HCT116 (cell line): ENCODE data around the gene DNAH10. TPM values are rescaled to one million over a fixed set of nuclear protein-coding genes. Genes with fewer than 3 reads are reported as not detected.

ENCODE experiments used
- ATAC-seq: fragments of 200-7000 bp; cut with Tn5 transposase; 2 replicates; pipeline ENCODE4 v1.9.1; 2020; ENCODE audit warnings: mild to moderate bottlenecking, moderate library complexity
- BruUV-seq: library from RNA; stranded (reverse); fragments of 400-500 nt; replicated peaks from 2 replicates; lab custom pipeline; 2021; lab: Mats Ljungman, UMichigan
- CTCF ChIA-PET: fragments of 300-600 bp; sonication (Branson Sonifier 250); formaldehyde crosslinking; loops from one replicate; lab custom pipeline; 2021; ENCODE audit warnings: antibody characterized with exemption; lab: Charles Lee
- POLR2A ChIA-PET: fragments of 300-600, 350-600 bp; sonication (Branson Sonifier 250); formaldehyde crosslinking; loops from one replicate; lab custom pipeline; 2021; ENCODE audit warnings: antibody characterized with exemption; lab: Charles Lee
- RAD21 ChIA-PET, 2 experiments: fragments of 300-600 bp; sonication (Branson Sonifier 250); formaldehyde crosslinking; loops; one replicate each; lab custom pipeline; 2023; ENCODE audit warnings: low total read pairs in 2 of 2; ENCODE audit not compliant: uncharacterized antibody in 2 of 2, unreplicated experiment in 2 of 2, low non-redundant PET in 1 of 2; lab: Charles Lee
- DNase-seq: peaks from one replicate; pipeline ENCODE4 v3.0.0-alpha.2; 2010; ENCODE audit warnings: low read depth, low spot score
- H2AFZ ChIP-seq: fragments of 200-600 bp; shearing (Covaris generic), sonication (generic); 2 replicates; pipeline ENCODE4 v1.6.1; 2017; ENCODE audit warnings: low read depth, mixed run types, mixed read lengths, antibody characterized with exemption, low read length; ENCODE audit not compliant: poor library complexity, severe bottlenecking
- H3K27ac ChIP-seq: 2 replicates; pipeline ENCODE4 v1.5.1; 2012; ENCODE audit warnings: low read depth, low read length
- H3K27me3 ChIP-seq: fragments of 200-600 bp; sonication (generic); 2 replicates; pipeline ENCODE4 v1.6.1; 2016; ENCODE audit warnings: mixed run types, low read length, mixed read lengths; ENCODE audit not compliant: insufficient read depth
- H3K36me3 ChIP-seq, 2 experiments: fragments of 200-500 bp in 1 of 2; fragments of 200-600 bp in 1 of 2; sonication (Bioruptor generic) in 1 of 2; sonication (generic) in 1 of 2; 2 replicates each; pipeline versions ENCODE4 v1.5.1 to v1.6.1; 2014 to 2016; ENCODE audit warnings: low read length in 2 of 2, inconsistent platforms in 1 of 2, mixed read lengths in 1 of 2, mixed run types in 1 of 2; ENCODE audit not compliant: insufficient read depth in 2 of 2, control insufficient read depth in 1 of 2
- H3K4me1 ChIP-seq, 2 experiments: fragments of 200-600 bp in 1 of 2; sonication (generic) in 1 of 2; 2 replicates each; pipeline versions ENCODE4 v1.5.1 to v1.6.1; 2012 to 2017; ENCODE audit warnings: low read length in 2 of 2, inconsistent platforms in 1 of 2, mild to moderate bottlenecking in 1 of 2, mixed read lengths in 1 of 2, mixed run types in 1 of 2, moderate library complexity in 1 of 2; ENCODE audit not compliant: insufficient read depth in 2 of 2, control insufficient read depth in 1 of 2
- H3K4me2 ChIP-seq: fragments of 200-600 bp; sonication (generic); 2 replicates; pipeline ENCODE4 v1.6.1; 2017; ENCODE audit warnings: mixed run types, low read length, mixed read lengths
- H3K4me3 ChIP-seq, 2 experiments: fragments of 200-600 bp in 1 of 2; sonication (generic) in 1 of 2; replicated peaks in 1 of 2; 2 replicates each; pipeline ENCODE4 v1.5.1; 2011 to 2016; ENCODE audit warnings: low read length in 2 of 2, control low read depth in 1 of 2, low read depth in 1 of 2, mild to moderate bottlenecking in 1 of 2, mixed read lengths in 1 of 2, mixed run types in 1 of 2
- H3K79me2 ChIP-seq: fragments of 200-600 bp; sonication (generic); 2 replicates; pipeline ENCODE4 v1.6.1; 2017; ENCODE audit warnings: mild to moderate bottlenecking, mixed run types, low read length, moderate library complexity, mixed read lengths; ENCODE audit not compliant: insufficient read depth
- H3K9ac ChIP-seq: fragments of 200-600 bp; sonication (generic); 2 replicates; pipeline ENCODE4 v1.6.1; 2016; ENCODE audit warnings: low read length, mixed read lengths
- H3K9me2 ChIP-seq: fragments of 200-600 bp; sonication (generic), shearing (Covaris generic); 2 replicates; pipeline ENCODE4 v1.6.1; 2017; ENCODE audit warnings: mixed run types, mild to moderate bottlenecking, moderate library complexity; ENCODE audit not compliant: insufficient read depth
- H3K9me3 ChIP-seq, 2 experiments: fragments of 200-500 bp in 1 of 2; fragments of 200-600 bp in 1 of 2; sonication (Bioruptor generic) in 1 of 2; sonication (generic) in 1 of 2; 2 replicates each; pipeline ENCODE4 v1.6.1; 2014 to 2017; ENCODE audit warnings: low read length in 2 of 2, mixed read lengths in 2 of 2, inconsistent platforms in 1 of 2, low read depth in 1 of 2, mild to moderate bottlenecking in 1 of 2, mixed run types in 1 of 2, moderate library complexity in 1 of 2; ENCODE audit not compliant: control insufficient read depth in 1 of 2, insufficient read depth in 1 of 2
- H4K20me1 ChIP-seq: fragments of 200-600 bp; sonication (generic), shearing (Covaris generic); 2 replicates; pipeline ENCODE4 v1.6.1; 2017; ENCODE audit warnings: mixed run types, mild to moderate bottlenecking, moderate library complexity; ENCODE audit not compliant: insufficient read depth
- CEBPB ChIP-seq: IDR thresholded peaks from 2 replicates; pipeline ENCODE4 v1.6.1; 2012; ENCODE audit warnings: low read depth
- ELF1 ChIP-seq: IDR thresholded peaks from 2 replicates; pipeline ENCODE4 v1.6.1; 2012; ENCODE audit warnings: low read depth, borderline replicate concordance
- JUND ChIP-seq: IDR thresholded peaks from 2 replicates; pipeline ENCODE4 v1.6.1; 2012
- SIN3A ChIP-seq: IDR thresholded peaks from 2 replicates; pipeline ENCODE4 v1.6.1; 2012; ENCODE audit warnings: low read depth
- SP1 ChIP-seq: IDR thresholded peaks from 2 replicates; pipeline ENCODE4 v1.6.1; 2012; ENCODE audit warnings: low read depth
- SRF ChIP-seq: IDR thresholded peaks from 2 replicates; pipeline ENCODE4 v1.6.1; 2012; ENCODE audit warnings: low read depth
- YY1 ChIP-seq: IDR thresholded peaks from 2 replicates; pipeline ENCODE4 v1.6.1; 2011; ENCODE audit warnings: low read length, low read depth, moderate library complexity, mild to moderate bottlenecking; ENCODE audit not compliant: insufficient replicate concordance; ENCODE audit errors: extremely low read depth
- ZFX ChIP-seq: fragments of 450-650 bp; IDR thresholded peaks from 2 replicates; pipeline ENCODE4 v1.6.1; 2017
- ZNF274 ChIP-seq: fragments of 200-500 bp; sonication (Bioruptor generic); IDR thresholded peaks from 2 replicates; pipeline ENCODE4 v1.6.1; 2014; ENCODE audit warnings: mild to moderate bottlenecking, low read depth, low read length, inconsistent platforms
- intact Hi-C: fragments of 100-400 bp; cut with micrococcal nuclease; formaldehyde crosslinking; loops from 2 replicates; pipeline ENCODE4 v1.10.0; 2022
- total RNA-seq: library from RNA; stranded (reverse); gene quantifications from one replicate; pipeline ENCODE4 v1.2.1, GENCODE V29; 2021; ENCODE audit not compliant: unreplicated experiment
- TF ChIP-seq, protein P1 (sequence below): IDR thresholded peaks from 2 replicates; pipeline ENCODE4 v1.6.1; 2012
- TF ChIP-seq, protein P2 (sequence below), 3 experiments: fragments of 200-600 bp in 1 of 3; sonication (generic) in 1 of 3; IDR thresholded peaks in 2 of 3; conservative IDR thresholded peaks in 1 of 3; 2 replicates each; pipeline ENCODE4 v1.5.1; 2012 to 2017; ENCODE audit warnings: low read depth in 2 of 3, low read length in 2 of 3, antibody characterized with exemption in 1 of 3, borderline replicate concordance in 1 of 3, control low read depth in 1 of 3, mild to moderate bottlenecking in 1 of 3, mixed read lengths in 1 of 3, mixed run types in 1 of 3, moderate library complexity in 1 of 3; ENCODE audit not compliant: insufficient read depth in 1 of 3
- TF ChIP-seq, protein P3 (sequence below): IDR thresholded peaks from 2 replicates; pipeline ENCODE4 v1.6.1; 2011; ENCODE audit warnings: mild to moderate bottlenecking, low read length, moderate library complexity; ENCODE audit not compliant: insufficient replicate concordance; ENCODE audit errors: extremely low read depth

The DNAH10 gene
- total RNA-seq, 1 experiment from 2014 or later: 1.3 TPM

DNA sequence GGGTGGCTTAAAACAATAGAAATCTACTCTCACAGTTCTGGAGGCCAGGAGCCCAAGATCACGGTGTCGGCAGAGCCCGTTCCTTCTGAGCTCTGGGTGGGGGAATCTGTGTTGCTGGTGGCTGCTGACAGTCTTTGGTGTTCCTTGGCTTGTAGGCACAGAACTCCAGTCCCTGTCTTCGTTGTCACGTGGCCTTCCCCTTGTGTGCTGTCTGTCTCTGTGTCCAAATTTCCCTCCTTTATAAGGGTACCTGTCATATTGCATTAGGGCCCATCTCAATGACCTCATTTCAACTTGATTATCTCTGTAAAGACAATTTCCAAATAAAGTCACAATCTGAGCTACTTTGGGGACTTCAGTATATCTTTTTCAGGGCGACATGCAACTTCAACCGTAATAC is 128.9 kb downstream of the DNAH10 start:
- Histone ChIP-seq H2AFZ (no peak overlapping the region), H3K9ac (no peak overlapping the region), H3K4me2 (no peak overlapping the region), H3K27ac (no peak overlapping the region), H3K79me2 (no peaks in the 10 kb centered on the region), H4K20me1 (no peaks in the 10 kb centered on the region), H3K36me3 (no peaks in the 10 kb centered on the region), H3K4me1 (peaks cover 5 to 9% of the 10 kb centered on the region in 2 experiments; a peak in 3 of 4 replicates), H3K4me3 (no peak overlapping the region), H3K9me3 (no peaks in the 10 kb centered on the region), H3K9me2 (no peaks in the 10 kb centered on the region), H3K27me3 (no peaks in the 10 kb centered on the region)
- no TSS peak for BruUV-seq
- intact Hi-C loops: no loop called here
- no peak for TF ChIP-seq CEBPB
- no peak for TF ChIP-seq ZNF274
- no peak for TF ChIP-seq YY1
- no peak for TF ChIP-seq ELF1
- TF ChIP-seq SP1: no peak
- no peak for TF ChIP-seq JUND
- no peak for TF ChIP-seq ZFX
- TF ChIP-seq, protein P1, sequence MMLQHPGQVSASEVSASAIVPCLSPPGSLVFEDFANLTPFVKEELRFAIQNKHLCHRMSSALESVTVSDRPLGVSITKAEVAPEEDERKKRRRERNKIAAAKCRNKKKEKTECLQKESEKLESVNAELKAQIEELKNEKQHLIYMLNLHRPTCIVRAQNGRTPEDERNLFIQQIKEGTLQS: no peak
- TF ChIP-seq SRF: no peak
- no peak for TF ChIP-seq SIN3A
- RAD21 ChIA-PET: no interaction called here
- CTCF ChIA-PET: interaction anchor here (1.0 kb wide), 2 partner anchors 14 kb away, joined by 3 to 5 read pairs; no protein-coding TSS in a partner anchor
- POLR2A ChIA-PET: no interaction called here
- DNase-seq (no peak), ATAC-seq (no peak)

DNA sequence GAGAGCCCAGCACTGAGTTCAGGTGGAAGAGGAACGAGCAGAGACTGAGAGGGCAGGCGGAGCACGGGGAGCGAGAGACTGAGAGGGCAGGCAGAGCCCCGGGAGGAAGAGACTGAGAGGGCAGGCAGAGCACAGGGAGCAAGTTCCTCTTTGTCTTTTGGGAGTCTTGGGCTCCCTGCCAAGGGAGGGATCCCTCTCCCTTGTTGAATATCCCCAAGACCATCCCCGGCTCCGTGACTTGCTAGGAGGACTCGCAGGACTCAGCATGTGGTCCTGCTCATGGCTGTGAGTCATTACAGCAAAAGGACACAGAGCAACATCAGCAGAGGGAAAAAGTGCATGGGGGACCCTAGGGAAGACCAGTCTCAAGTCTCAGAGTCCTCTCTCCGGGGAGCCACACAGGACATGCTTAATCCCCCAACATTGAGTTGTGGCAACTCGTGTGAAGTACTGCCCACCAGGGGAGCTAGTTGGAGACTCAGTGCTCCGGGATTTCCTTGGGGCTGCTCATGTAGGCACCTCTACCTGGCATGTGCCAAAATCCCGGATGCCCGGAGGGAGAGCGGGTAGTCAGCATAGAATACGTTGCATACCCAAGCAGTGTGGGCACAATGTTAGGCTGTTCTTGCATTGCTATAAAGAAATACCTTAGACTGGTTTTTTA is 129.5 kb downstream of the DNAH10 start:
- Histone ChIP-seq H3K27ac (no peak overlapping the region), H4K20me1 (no peaks in the 10 kb centered on the region), H3K9me3 (no peaks in the 10 kb centered on the region), H2AFZ (no peak overlapping the region), H3K4me2 (peak overlapping the region; percentile 26), H3K79me2 (no peaks in the 10 kb centered on the region), H3K4me1 (peaks cover 10 to 14% of the 10 kb centered on the region in 2 experiments), H3K9me2 (no peaks in the 10 kb centered on the region), H3K4me3 (no peak overlapping the region), H3K27me3 (no peaks in the 10 kb centered on the region), H3K36me3 (no peaks in the 10 kb centered on the region), H3K9ac (no peak overlapping the region)
- no TSS peak for BruUV-seq
- ChIA-PET CTCF (interaction anchor here (1.0 kb wide), 1 partner anchor 14 kb away, joined by 5 read pairs; no protein-coding TSS in a partner anchor), POLR2A (no interaction called here), RAD21 (no interaction called here)
- DNase-seq: no peak
- intact Hi-C loops: no loop called here
- peak; percentile 66; the same call in 1 of the 2 replicates for ATAC-seq
- TF ChIP-seq, protein P2, sequence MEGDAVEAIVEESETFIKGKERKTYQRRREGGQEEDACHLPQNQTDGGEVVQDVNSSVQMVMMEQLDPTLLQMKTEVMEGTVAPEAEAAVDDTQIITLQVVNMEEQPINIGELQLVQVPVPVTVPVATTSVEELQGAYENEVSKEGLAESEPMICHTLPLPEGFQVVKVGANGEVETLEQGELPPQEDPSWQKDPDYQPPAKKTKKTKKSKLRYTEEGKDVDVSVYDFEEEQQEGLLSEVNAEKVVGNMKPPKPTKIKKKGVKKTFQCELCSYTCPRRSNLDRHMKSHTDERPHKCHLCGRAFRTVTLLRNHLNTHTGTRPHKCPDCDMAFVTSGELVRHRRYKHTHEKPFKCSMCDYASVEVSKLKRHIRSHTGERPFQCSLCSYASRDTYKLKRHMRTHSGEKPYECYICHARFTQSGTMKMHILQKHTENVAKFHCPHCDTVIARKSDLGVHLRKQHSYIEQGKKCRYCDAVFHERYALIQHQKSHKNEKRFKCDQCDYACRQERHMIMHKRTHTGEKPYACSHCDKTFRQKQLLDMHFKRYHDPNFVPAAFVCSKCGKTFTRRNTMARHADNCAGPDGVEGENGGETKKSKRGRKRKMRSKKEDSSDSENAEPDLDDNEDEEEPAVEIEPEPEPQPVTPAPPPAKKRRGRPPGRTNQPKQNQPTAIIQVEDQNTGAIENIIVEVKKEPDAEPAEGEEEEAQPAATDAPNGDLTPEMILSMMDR (IDR thresholded peaks at IDR 0.05 in 2 of 3, conservative IDR thresholded peaks at IDR 0.05 in 1 of 3; ENCODE audit: borderline replicate concordance in 1 of 3, insufficient read depth in 1 of 3, low read depth in 2 of 3, low read length in 2 of 3): peak in 2 of 3 experiments; percentile 25; a peak in 2 of 6 replicates
- TF ChIP-seq, protein P3, sequence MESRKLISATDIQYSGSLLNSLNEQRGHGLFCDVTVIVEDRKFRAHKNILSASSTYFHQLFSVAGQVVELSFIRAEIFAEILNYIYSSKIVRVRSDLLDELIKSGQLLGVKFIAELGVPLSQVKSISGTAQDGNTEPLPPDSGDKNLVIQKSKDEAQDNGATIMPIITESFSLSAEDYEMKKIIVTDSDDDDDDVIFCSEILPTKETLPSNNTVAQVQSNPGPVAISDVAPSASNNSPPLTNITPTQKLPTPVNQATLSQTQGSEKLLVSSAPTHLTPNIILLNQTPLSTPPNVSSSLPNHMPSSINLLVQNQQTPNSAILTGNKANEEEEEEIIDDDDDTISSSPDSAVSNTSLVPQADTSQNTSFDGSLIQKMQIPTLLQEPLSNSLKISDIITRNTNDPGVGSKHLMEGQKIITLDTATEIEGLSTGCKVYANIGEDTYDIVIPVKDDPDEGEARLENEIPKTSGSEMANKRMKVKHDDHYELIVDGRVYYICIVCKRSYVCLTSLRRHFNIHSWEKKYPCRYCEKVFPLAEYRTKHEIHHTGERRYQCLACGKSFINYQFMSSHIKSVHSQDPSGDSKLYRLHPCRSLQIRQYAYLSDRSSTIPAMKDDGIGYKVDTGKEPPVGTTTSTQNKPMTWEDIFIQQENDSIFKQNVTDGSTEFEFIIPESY: no peak
